Motor neuron (in vitro differentiated cells): ENCODE measurements around the gene PIMREG. TPM values are rescaled to one million over a fixed set of nuclear protein-coding genes. Genes with fewer than 3 reads are reported as not detected.
"Not testable (repeated sequence)": the region's sequence is repeated elsewhere in the genome, so short reads cannot be mapped to it uniquely, and the experiment has no call there.

Source experiments
- ATAC-seq, 8 experiments: fragments of 200-7000 bp; cut with Tn5 transposase; replicated peaks in 6 of 8; 2 replicates each; pipeline ENCODE4 v1.8.0; 2021; ENCODE audit warnings: mild to moderate bottlenecking in 8 of 8, moderate library complexity in 8 of 8
- H3K27ac ChIP-seq, 2 donors: fragments of 250-450 bp; sonication (Bioruptor Pico); 2 replicates each; pipeline ENCODE4 v1.9.0; 2021; ENCODE audit warnings: antibody characterized with exemption in 2 of 2, mild to moderate bottlenecking in 2 of 2, moderate library complexity in 1 of 2
- H3K4me1 ChIP-seq, 2 donors: fragments of 250-450 bp; sonication (Bioruptor Pico); replicated peaks in 1 of 2; 2 replicates each; pipeline ENCODE4 v1.6.1; 2021; ENCODE audit warnings: antibody characterized with exemption in 2 of 2, mild to moderate bottlenecking in 2 of 2, moderate library complexity in 1 of 2
- H3K4me3 ChIP-seq, 5 donors: fragments of 250-450 bp; sonication (Bioruptor Pico); 2 replicates each; pipeline ENCODE4 v1.9.0; 2021; ENCODE audit warnings: antibody characterized with exemption in 5 of 5, mild to moderate bottlenecking in 5 of 5, moderate library complexity in 4 of 5
- WGBS, 10 experiments: fragments of 450-650 bp; shearing (Covaris generic); methylation state at CpG; one replicate each; pipeline ENCODE4 v1.0.0; 2022; 5-methylcytosine and 5-hydroxymethylcytosine counted together
- in situ Hi-C, 9 experiments: fragments of 400-800 bp; cut with MboI; loops; one replicate each; pipeline ENCODE4 v1.15.0; 2021; ENCODE audit warnings: low sequenced_read_pairs in 9 of 9, low pct_unique_long_range_greater_than_20kb in 2 of 9; ENCODE audit not compliant: unreplicated experiment in 9 of 9
- total RNA-seq, 8 experiments: library from RNA; unstranded; fragments of 300-600 nt; gene quantifications; 2 replicates each; pipeline versions ENCODE4 v1.2.3 to v1.2.4, GENCODE V29; 2022

PIMREG gene
- total RNA-seq, 8 experiments from 2014 or later: 0.71 to 47.6 (median 3.5) TPM; not detected in 1

DNA sequence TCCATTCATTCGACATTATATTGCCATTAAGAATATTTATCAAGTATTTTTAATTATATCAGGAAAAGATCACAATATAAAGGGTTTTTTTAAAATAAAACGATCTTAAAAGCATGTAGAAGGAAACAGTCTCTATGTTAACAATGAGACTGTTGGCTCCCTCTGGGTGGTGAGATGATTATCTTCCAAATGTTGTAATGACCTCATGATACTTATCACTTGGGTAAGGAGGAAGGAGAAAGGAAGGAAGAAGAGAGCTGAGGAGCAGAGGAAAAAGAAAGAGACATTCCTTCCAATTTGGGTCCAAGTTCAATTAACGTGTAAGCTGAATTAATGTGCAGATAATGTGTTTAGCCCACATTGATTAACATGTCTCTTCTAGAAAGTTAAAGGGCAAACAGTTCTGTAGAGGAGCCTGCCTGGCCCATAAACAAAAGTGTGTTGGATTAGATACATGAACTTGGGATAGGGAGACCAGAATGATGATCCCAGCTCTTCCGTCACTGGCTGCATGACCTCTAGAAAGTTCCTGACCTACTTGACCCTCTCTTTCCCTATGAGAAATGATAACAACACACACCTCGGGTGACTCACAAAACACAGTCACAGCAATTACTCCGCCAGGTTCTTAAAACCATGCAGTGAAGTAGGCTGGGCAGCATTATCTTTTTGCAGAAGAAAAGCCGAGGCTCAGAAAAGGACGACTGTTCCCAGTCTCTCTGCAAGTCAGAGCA lies 32.0 kb downstream of the PIMREG start:
- Histone ChIP-seq H3K27ac (no peak overlapping the region), H3K4me1 (peaks cover 52 to 55% of the 10 kb centered on the region in 2 donors), H3K4me3 (no peak overlapping the region)
- in situ Hi-C loops: no loop called here
- WGBS, 10 experiments: 15 to 87% (median 67%) methylated on average over 1 to 7 of the region's 8 CpGs; no CpG with 5 or more reads in 1 of the 10 experiments
- no peak for ATAC-seq

DNA sequence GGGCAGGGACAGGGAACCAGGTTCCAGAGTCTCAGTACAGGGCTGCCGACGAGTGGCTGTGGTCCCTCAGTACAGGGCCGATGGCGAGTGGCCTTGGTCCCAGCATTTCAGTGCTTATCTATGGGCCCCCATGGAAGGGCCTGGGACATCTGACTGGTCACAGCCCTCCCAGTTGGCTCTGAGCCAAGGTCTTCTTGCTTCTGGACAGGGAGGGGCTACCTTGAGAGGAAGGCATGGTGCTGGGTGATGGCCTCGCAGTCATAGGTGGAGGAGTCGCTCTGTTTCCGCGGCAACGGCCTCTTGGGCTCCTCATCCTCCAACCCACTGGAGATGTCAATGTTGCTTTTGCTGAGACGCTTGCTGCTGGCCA lies 32.5 kb downstream of the PIMREG start:
- H3K27ac ChIP-seq: no peak overlapping the region
- peak in 3 of 8 experiments; percentile 9 to 33 (median 23) for ATAC-seq
- 60 to 97% (median 71%) methylated on average over 1 to 6 of the region's 10 CpGs; no CpG with 5 or more reads in 7 of the 10 experiments for WGBS, 10 experiments
- no peak overlapping the region for H3K4me3 ChIP-seq
- in situ Hi-C loops: no loop called here
- peaks cover 52 to 55% of the 10 kb centered on the region in 2 donors for H3K4me1 ChIP-seq

GRCh38 chr17:6477831-6478383 lies 33.7 kb downstream of the PIMREG start:
- no peak overlapping the region for H3K27ac ChIP-seq
- ATAC-seq: no peak
- H3K4me3 ChIP-seq: no peak overlapping the region
- H3K4me1 ChIP-seq: peaks cover 49 to 55% of the 10 kb centered on the region in 2 donors
- WGBS, 10 experiments: 40 to 100% (median 72%) methylated on average over 1 to 5 of the region's 14 CpGs; no CpG with 5 or more reads in 6 of the 10 experiments
- in situ Hi-C loops: no loop called here

DNA sequence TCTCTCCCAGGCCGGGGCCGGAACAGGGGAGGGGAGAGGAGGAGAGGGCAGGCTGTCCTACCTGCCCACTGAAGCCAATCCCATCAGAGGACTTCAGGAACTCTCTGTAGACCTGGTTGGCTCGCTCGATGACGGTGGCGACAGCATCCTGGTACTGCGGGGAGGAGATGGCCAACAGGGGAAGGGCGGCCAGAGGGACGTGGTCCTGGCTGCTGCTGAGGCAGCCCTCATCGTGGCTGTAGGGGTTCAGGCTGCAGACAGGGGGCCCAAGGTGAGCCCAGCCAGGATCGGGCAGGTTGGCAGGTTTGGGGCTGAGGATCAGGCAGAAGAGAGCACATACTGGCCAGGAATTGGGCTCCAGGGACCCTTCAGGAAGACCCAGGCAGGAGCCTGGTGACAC lies 34.2 kb downstream of the PIMREG start:
- Histone ChIP-seq H3K4me1 (peaks cover 44 to 55% of the 10 kb centered on the region in 2 donors), H3K4me3 (no peak overlapping the region), H3K27ac (no peak overlapping the region)
- no peak for ATAC-seq
- in situ Hi-C loops: no loop called here
- WGBS, 10 experiments: 50 to 92% (median 78%) methylated on average over 1 to 9 of the region's 11 CpGs; no CpG with 5 or more reads in 4 of the 10 experiments

- WGBS, 10 experiments: 0 to 80% (median 30%) methylated on average over 1 to 7 of the region's 13 CpGs; no CpG with 5 or more reads in 4 of the 10 experiments
- peak in 6 of 8 experiments; percentile 41 to 83 (median 76) for ATAC-seq
- in situ Hi-C loops: no loop called here
These were observed 35.5 kb downstream of the PIMREG start for GRCh38 chr17:6479622-6480302.

DNA sequence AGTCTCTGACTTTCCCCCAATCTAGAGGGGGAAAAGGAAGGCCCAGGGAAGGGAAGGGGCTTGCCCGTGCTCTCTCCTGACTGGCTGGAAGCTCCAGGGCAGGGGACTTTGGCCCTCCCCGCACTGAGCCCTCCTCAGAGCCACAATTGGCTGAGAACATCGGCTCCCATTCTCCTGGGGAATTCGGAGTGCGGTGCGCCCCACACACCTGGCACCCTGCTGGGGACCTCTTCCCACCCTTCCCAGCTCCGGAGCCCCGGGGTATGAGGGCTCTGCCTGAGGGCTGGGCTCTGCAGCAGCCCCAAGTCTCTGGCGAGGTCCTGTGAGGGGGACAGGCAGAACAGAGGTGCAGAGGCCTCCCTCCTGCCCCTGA lies 36.0 kb downstream of the PIMREG start:
- H3K4me3 ChIP-seq: no peak overlapping the region
- 50 to 80% methylated on average over 1 to 2 of the region's 9 CpGs; no CpG with 5 or more reads in 8 of the 10 experiments for WGBS, 10 experiments
- peaks cover 37 to 52% of the 10 kb centered on the region in 2 donors for H3K4me1 ChIP-seq
- peak overlapping the region in 1 of 2 donors; percentile 10 for H3K27ac ChIP-seq
- in situ Hi-C loops: no loop called here
- peak in 5 of 8 experiments; percentile 9 to 26 (median 21) for ATAC-seq

More at GRCh38 chr17:6479622-6480302, 35.5 kb downstream of the PIMREG start:
- H3K4me3 ChIP-seq: no peak overlapping the region
- peak overlapping the region in 1 of 2 donors; percentile 1 for H3K27ac ChIP-seq
- H3K4me1 ChIP-seq: peaks cover 42 to 55% of the 10 kb centered on the region in 2 donors

- peaks cover 26 to 35% of the 10 kb centered on the region in 2 donors for H3K4me1 ChIP-seq
- 0 to 100% (median 97%) methylated on average over 1 to 4 of the region's 6 CpGs; no CpG with 5 or more reads in 5 of the 10 experiments for WGBS, 10 experiments
- no peak overlapping the region for H3K27ac ChIP-seq
- in situ Hi-C loops: no loop called here
- ATAC-seq: no peak
- no peak overlapping the region for H3K4me3 ChIP-seq
These were observed 37.8 kb downstream of the PIMREG start for GRCh38 chr17:6482105-6482455.

DNA sequence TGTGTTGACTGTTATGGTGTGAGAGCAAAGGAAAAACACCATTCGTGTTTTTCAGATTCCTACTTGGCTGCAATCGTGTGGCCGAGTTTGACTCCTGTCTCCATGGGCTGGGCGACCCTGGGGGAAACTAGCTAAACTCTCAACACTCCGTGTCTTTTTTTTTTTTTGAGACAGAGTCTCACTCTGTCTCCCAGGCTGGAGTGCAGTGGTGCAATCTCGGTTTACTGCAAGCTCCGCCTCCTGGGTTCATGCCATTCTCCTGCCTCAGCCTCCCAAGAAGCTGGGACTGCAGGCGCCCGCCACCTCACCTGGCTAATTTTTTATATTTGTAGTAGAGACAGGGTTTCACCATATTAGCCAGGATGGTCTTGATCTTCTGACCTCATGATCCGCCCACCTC lies 38.5 kb downstream of the PIMREG start:
- peaks cover 23 to 28% of the 10 kb centered on the region in 2 donors for H3K4me1 ChIP-seq
- in situ Hi-C loops, ATAC-seq, H3K27ac ChIP-seq, H3K4me3 ChIP-seq: not testable (repeated sequence)
- WGBS, 10 experiments: 50 to 92% (median 85%) methylated on average over 2 to 4 of the region's 10 CpGs; no CpG with 5 or more reads in 6 of the 10 experiments

DNA sequence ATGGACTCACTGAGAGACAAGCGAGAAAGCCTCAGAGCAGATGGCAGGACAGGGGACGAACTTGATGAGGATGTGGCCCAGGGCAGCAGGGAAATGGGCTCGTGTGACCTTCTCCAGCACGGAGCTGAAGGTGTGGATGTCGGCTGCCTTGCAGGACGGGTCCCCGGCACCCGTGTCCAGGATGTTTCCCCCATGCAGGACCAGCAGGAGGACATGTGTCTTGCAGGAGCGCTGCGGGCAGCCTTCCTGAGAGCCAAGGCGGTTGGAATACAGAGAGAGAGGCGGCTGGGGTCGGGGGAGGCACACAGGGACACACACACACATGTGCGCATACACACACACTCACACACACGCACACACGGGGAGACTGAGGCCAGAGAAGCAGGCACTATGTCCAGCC lies 39.3 kb downstream of the PIMREG start:
- peaks cover 20 to 21% of the 10 kb centered on the region in 2 donors for H3K4me1 ChIP-seq
- no peak overlapping the region for H3K4me3 ChIP-seq
- in situ Hi-C loops: no loop called here
- ATAC-seq: no peak
- 40 to 100% (median 80%) methylated on average over 1 to 9 of the region's 16 CpGs; no CpG with 5 or more reads in 3 of the 10 experiments for WGBS, 10 experiments
- H3K27ac ChIP-seq: no peak overlapping the region

DNA sequence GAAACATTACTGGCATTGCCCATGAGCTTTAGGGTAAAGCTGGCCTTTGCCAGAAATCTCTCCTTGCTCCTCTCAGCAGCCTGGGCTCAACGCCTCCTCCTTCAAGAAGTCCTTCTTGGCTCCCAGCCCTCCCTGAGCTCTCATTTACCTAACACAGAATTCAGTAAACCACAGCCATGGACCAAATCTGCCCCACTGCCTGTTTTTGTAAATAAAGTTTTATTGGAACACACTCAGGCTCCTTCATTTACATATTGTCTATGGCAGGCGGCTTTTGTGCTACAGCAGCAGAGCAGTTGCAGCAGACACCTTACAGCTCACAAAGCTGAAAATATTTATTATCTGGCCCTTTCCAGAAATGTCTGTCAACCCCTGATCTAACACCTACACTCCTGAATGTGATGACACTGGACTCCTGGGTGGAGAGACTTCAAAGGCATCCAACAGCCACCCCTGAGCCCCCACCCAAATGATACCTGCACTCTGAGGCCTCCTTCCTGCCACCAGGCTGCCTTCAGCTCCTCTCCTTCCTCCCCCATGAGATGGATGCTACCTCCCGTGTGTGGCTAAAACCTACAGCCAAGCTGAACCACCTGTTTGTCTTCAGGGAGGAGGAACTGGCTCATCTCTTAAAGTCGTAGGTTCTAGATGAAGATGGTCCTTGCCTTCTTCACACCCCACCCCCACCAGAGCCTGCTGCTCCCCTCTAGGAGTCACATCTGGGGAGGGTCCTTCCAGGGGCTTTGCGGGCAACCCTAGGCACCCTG lies 41.6 kb downstream of the PIMREG start:
- Histone ChIP-seq H3K27ac (no peak overlapping the region), H3K4me3 (no peak overlapping the region), H3K4me1 (no peaks in the 10 kb centered on the region)
- 0 to 100% (median 68%) methylated on average over 1 to 4 of the region's 5 CpGs for WGBS, 10 experiments
- ATAC-seq: no peak
- in situ Hi-C loops: no loop called here

DNA sequence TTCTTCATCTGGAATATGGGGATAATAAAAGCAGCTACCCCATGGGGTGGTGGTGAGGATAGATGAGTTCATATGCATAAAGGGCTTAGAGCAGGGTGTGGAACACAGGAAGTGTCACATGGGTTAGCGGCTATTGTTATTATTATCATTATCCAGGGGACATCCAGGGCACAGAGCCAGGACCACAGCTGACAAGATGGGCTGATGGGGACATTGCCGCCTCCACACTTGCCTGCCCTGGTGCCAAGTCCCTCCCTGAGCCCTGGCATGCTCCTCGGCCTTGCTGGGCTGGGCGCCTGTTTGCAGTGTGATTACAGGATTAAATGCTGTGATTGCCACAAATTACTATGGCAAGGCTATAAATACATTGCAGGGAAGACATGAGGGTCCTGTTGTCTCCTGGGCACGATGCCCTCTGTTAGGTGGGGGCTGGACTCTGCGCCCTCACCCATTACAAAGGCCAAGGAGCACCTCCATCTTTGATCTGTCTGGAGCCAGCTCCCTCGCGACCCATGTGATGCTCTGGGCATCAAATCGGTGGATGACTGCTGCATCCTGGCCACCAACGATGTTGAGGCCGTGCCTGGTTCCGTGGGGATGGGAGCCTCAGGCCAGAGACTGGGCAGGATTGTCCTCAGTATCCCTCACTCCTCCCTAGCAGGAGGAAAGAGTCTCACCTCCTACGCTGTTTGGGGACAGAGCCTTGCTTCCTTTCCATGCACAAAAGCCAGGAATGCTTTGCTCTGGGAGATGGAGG lies 43.2 kb downstream of the PIMREG start:
- 0 to 90% (median 60%) methylated on average over 2 to 13 of the region's 13 CpGs; no CpG with 5 or more reads in 3 of the 10 experiments for WGBS, 10 experiments
- ATAC-seq: peak in 2 of 8 experiments; percentile 77 to 85
- H3K4me1 ChIP-seq: no peaks in the 10 kb centered on the region
- H3K27ac ChIP-seq: no peak overlapping the region
- H3K4me3 ChIP-seq: no peak overlapping the region
- in situ Hi-C loops: no loop called here

- peak in 1 of 8 experiments; percentile 20 for ATAC-seq
- no peak overlapping the region for H3K4me3 ChIP-seq
- 0 to 80% (median 50%) methylated on average over 1 to 6 of the region's 6 CpGs; no CpG with 5 or more reads in 2 of the 10 experiments for WGBS, 10 experiments
- no peaks in the 10 kb centered on the region for H3K4me1 ChIP-seq
- in situ Hi-C loops: no loop called here
- H3K27ac ChIP-seq: no peak overlapping the region
These were observed 43.8 kb downstream of the PIMREG start for GRCh38 chr17:6488008-6488539.
